ENCODE results near the gene CKS2.

GRCh38 chr9:89347651-89348050, 36.7 kb downstream of the CKS2 start:
- TF ChIP-seq CTCF (IDR thresholded peaks at IDR 0.05; ENCODE audit: borderline replicate concordance, extremely low read depth, low read length, poor library complexity, severe bottlenecking) (no peak), EZH2 (IDR thresholded peaks at IDR 0.05; ENCODE audit: borderline replicate concordance, low read depth, low read length, severe bottlenecking) (no peak)
